Upper lobe of left lung (tissue), 6 donors: ENCODE measurements around the gene LEMD2. TPM values are rescaled to one million over a fixed set of nuclear protein-coding genes. Genes with fewer than 3 reads are reported as not detected.

Source experiments
- ATAC-seq, 2 donors: fragments of 200-7000 bp; cut with Tn5 transposase; one replicate each; pipeline ENCODE4 v1.9.1; 2022; ENCODE audit warnings: mild to moderate bottlenecking in 2 of 2, moderate library complexity in 2 of 2; ENCODE audit not compliant: low FRiP score in 2 of 2
- DNase-seq, 2 donors: peaks; one replicate each; pipeline ENCODE4 v3.0.0-alpha.2; 2019 to 2020
- H3K27ac ChIP-seq, 4 donors: fragments of 200-600 bp; sonication (generic); one replicate each; pipeline ENCODE4 v1.5.1; 2016 to 2019
- H3K27me3 ChIP-seq, 4 donors: fragments of 200-600 bp; sonication (generic); one replicate each; pipeline ENCODE4 v1.5.1; 2017 to 2019
- H3K36me3 ChIP-seq, 4 donors: fragments of 200-600 bp; sonication (generic); one replicate each; pipeline ENCODE4 v1.5.1; 2016 to 2019
- H3K4me1 ChIP-seq, 4 donors: fragments of 200-600 bp; sonication (generic); one replicate each; pipeline ENCODE4 v1.5.1; 2018 to 2019
- H3K4me3 ChIP-seq, 4 donors: fragments of 200-600 bp; sonication (generic); one replicate each; pipeline ENCODE4 v1.5.1; 2017 to 2019; ENCODE audit warnings: mild to moderate bottlenecking in 2 of 4, moderate library complexity in 1 of 4
- H3K9me3 ChIP-seq, 4 donors: fragments of 200-600 bp; sonication (generic); one replicate each; pipeline ENCODE4 v1.5.1; 2018 to 2019
- CTCF ChIP-seq, 6 experiments: fragments of 450-650 bp in 4 of 6; fragments of 200-600 bp in 2 of 6; sonication (generic) in 2 of 6; IDR thresholded peaks; one replicate each; pipeline ENCODE4 v1.5.1; 2016 to 2019; ENCODE audit warnings: antibody characterized with exemption in 6 of 6
- EP300 ChIP-seq, 4 donors: sonication (generic); formaldehyde crosslinking; IDR thresholded peaks; one replicate each; pipeline ENCODE4 v1.5.1; 2017; ENCODE audit warnings: antibody characterized with exemption in 4 of 4, control low read depth in 2 of 4
- POLR2A ChIP-seq, 4 donors: fragments of 450-650 bp; IDR thresholded peaks; one replicate each; pipeline ENCODE4 v1.5.1; 2016 to 2017; ENCODE audit warnings: antibody characterized with exemption in 4 of 4, mild to moderate bottlenecking in 2 of 4
- POLR2AphosphoS5 ChIP-seq, 2 donors: sonication (generic); formaldehyde crosslinking; IDR thresholded peaks; one replicate each; pipeline ENCODE4 v1.5.1; 2017; ENCODE audit warnings: antibody characterized with exemption in 2 of 2
- WGBS, 2 donors: methylation state at CpG; one replicate each; pipeline ENCODE4 v1.1.5; 2017 to 2018; 5-methylcytosine and 5-hydroxymethylcytosine counted together
- total RNA-seq, 6 donors: library from RNA; depleted of rRNA in 4 of 6; stranded (reverse); fragments of >200 nt in 4 of 6; gene quantifications; one replicate each; pipeline versions ENCODE4 v1.1.0 to v1.2.1, GENCODE V29; 2016 to 2021
- donor health status: DM: no; HTN: no; CAD: no; lungs with moderate emphysema.
- donor health status: DM: no; HTN: yes; CAD: no; lungs with severe emphysema.

LEMD2 gene
- total RNA-seq, 6 donors from 2014 or later = 51.1 to 118 (median 66.2) TPM

GRCh38 chr6:33800248-33800969 is 11.5 kb upstream of the LEMD2 start:
- TF ChIP-seq EP300 (IDR thresholded peaks at IDR 0.05) (no peak), CTCF (IDR thresholded peaks at IDR 0.05) (no peak), POLR2A (IDR thresholded peaks at IDR 0.05) (no peak), POLR2AphosphoS5 (IDR thresholded peaks at IDR 0.05) (no peak)
- DNase-seq (no peak), ATAC-seq (no peak)
- no peaks in the 10 kb centered on the region for H3K9me3 ChIP-seq
- H3K4me3 ChIP-seq = no peak overlapping the region
- no peaks in the 10 kb centered on the region for H3K36me3 ChIP-seq
- 82 to 83% methylated on average over 13 of the region's 13 CpGs for WGBS, 2 donors
- no peak overlapping the region for H3K27ac ChIP-seq
- H3K4me1 ChIP-seq = no peaks in the 10 kb centered on the region
- no peaks in the 10 kb centered on the region for H3K27me3 ChIP-seq

GRCh38 chr6:33799454-33800113 is 10.7 kb upstream of the LEMD2 start:
- no peak for DNase-seq
- no peaks in the 10 kb centered on the region for H3K27me3 ChIP-seq
- H3K4me3 ChIP-seq = no peak overlapping the region
- WGBS, 2 donors = 54 to 64% methylated on average over 4 of the region's 4 CpGs
- no peak for ATAC-seq
- TF ChIP-seq POLR2AphosphoS5 (IDR thresholded peaks at IDR 0.05) (no peak), EP300 (IDR thresholded peaks at IDR 0.05) (no peak), POLR2A (IDR thresholded peaks at IDR 0.05) (no peak), CTCF (IDR thresholded peaks at IDR 0.05) (no peak)
- no peaks in the 10 kb centered on the region for H3K9me3 ChIP-seq
- H3K36me3 ChIP-seq = no peaks in the 10 kb centered on the region
- no peak overlapping the region for H3K27ac ChIP-seq
- H3K4me1 ChIP-seq = no peaks in the 10 kb centered on the region

GRCh38 chr6:33798343-33798848 is 9.5 kb upstream of the LEMD2 start:
- no peak for ATAC-seq
- Histone ChIP-seq H3K27me3 (no peaks in the 10 kb centered on the region), H3K27ac (no peak overlapping the region)

GRCh38 chr6:33797626-33798342 is 8.9 kb upstream of the LEMD2 start:
- ATAC-seq (no peak), DNase-seq (no peak)
- Histone ChIP-seq H3K27me3 (no peaks in the 10 kb centered on the region), H3K36me3 (no peaks in the 10 kb centered on the region), H3K27ac (no peak overlapping the region), H3K4me1 (no peaks in the 10 kb centered on the region), H3K9me3 (no peaks in the 10 kb centered on the region), H3K4me3 (no peak overlapping the region)
- 76% methylated on average over 10 of the region's 10 CpGs for WGBS, 2 donors
- TF ChIP-seq POLR2A (IDR thresholded peaks at IDR 0.05) = no peak
- TF ChIP-seq POLR2AphosphoS5 (IDR thresholded peaks at IDR 0.05) = no peak
- TF ChIP-seq EP300 (IDR thresholded peaks at IDR 0.05) = no peak
- TF ChIP-seq CTCF (IDR thresholded peaks at IDR 0.05) = no peak

More at GRCh38 chr6:33798343-33798848, 9.5 kb upstream of the LEMD2 start:
- H3K4me1 ChIP-seq = no peaks in the 10 kb centered on the region
- 71 to 82% methylated on average over 12 to 13 of the region's 13 CpGs for WGBS, 2 donors
- H3K36me3 ChIP-seq = no peaks in the 10 kb centered on the region
- TF ChIP-seq CTCF (IDR thresholded peaks at IDR 0.05) (no peak), EP300 (IDR thresholded peaks at IDR 0.05) (no peak), POLR2AphosphoS5 (IDR thresholded peaks at IDR 0.05) (no peak), POLR2A (IDR thresholded peaks at IDR 0.05) (no peak)
- H3K9me3 ChIP-seq = no peaks in the 10 kb centered on the region
- H3K4me3 ChIP-seq = no peak overlapping the region
- no peak for DNase-seq
